HG02973 (cell line): ENCODE results near the gene PDPK1.

Experiments
- ATAC-seq: cut with Tn5 transposase; IDR thresholded peaks from one replicate; pipeline ENCODE4 v1.9.1; 2021; ENCODE audit warnings: moderate library complexity; ENCODE audit not compliant: unreplicated experiment

The PDPK1 gene

DNA sequence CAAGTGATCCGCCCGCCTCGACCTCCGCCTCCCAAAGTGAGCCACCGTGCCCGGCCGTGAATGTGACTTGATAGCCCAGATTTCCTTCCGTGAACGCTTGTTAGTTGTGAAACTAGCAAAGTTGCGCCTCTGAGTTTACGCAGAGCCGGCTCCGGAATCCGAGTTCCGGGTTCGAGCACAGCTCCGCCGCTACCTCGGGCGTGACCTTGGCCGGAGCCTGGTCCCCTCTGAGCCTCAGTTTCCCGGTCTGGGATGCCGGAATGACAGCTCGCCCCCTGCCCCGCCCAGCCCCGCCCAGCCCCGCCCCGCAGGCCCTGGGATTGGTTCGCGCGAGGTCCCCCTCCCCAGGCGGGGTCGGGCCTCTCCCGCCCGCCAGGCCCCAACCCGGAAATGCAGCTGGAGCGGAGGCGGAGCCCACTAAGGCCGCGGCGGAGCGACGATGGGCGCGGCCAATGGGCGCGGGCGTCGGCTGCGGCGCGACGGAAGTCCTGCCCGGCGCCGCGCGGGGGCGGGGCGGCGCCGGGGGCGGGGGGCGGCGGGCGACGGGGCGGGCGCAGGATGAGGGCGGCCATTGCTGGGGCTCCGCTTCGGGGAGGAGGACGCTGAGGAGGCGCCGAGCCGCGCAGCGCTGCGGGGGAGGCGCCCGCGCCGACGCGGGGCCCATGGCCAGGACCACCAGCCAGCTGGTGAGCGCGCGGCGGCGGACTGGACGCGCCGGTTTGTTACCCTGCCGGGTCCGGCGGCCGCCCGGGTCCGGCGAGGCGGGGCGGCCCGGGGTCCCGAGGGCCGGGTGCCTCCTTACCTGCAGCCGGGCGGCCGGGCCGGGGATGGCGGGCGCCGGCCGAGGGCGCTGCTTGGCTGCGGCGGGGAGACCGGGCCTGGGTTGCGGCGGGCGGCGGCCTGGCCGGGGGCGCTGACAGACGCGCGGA lies at the start of gene PDPK1:
TSS of gene PDPK1 (plus strand) at position 571 of the 929 bp plus-strand sequence. CDS start at position 663, 92 bp downstream.
- peak; percentile 76 for ATAC-seq

DNA sequence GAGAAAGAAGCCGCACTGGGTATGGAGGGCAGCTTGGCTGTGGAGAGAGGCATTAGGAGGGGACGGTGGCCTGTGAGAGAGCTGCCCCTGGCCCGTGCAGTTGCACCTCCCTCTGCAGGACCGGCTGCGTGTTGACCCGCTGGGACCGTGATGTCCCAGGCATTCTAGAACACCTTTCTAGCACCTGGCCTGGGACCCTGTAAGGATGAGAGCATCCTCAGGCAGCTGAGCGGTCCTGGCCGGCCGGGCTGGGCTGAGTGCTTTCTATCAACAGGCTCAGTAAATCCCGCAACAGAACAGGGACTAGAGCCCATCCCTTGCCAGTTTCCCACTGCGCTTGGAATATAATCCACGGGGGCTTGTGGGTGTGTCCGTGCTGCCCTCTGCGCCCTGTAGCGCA lies 48.2 kb upstream of the PDPK1 start:
- no peak for ATAC-seq

DNA sequence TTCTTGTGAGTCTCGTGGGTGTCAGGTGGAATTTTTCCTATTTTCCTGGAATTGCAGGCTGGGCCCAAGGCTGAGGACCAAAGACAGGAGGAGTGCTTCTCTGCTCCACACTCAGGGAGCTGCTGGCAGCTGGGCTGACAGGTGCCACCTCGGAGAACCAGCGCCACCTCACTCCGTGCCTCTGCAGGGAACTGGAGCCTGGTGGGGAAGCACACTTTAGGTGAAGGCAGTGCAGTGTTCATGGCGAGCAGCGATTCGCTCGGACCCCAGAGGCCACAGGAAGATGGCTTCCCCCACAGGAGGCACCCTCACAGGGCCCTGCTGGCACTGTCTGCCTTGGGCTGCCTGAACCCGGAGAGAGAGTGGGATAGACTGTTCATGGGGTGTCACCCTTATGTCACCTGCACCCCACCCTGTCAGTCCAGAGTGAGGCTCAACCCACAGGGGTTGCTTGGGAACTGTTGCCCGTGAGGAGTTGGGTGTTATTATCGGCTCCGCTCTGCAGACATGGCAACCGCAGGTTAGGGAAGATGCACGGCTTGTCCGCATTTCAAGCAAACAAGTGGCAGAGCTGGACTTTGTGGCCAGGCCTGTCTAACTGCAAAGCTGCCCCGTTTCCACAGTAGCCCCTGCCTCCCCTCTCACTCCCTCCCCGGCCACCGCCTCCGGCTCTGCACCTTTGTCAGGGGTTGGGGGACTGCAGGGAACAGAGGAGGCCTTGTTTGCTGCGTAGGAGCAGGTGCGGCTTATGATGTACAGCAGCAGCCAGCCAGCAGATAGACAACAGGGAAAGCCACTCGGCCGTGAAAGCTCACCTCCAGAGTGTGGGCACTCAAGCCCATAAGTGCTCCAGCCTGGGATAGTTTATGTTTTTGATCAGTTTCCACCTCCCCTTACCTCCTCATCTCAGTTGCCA lies 47.4 kb upstream of the PDPK1 start:
- no peak for ATAC-seq

- ATAC-seq = no peak
Observed at GRCh38 chr16:2492292-2492691, 45.5 kb upstream of the PDPK1 start.

DNA sequence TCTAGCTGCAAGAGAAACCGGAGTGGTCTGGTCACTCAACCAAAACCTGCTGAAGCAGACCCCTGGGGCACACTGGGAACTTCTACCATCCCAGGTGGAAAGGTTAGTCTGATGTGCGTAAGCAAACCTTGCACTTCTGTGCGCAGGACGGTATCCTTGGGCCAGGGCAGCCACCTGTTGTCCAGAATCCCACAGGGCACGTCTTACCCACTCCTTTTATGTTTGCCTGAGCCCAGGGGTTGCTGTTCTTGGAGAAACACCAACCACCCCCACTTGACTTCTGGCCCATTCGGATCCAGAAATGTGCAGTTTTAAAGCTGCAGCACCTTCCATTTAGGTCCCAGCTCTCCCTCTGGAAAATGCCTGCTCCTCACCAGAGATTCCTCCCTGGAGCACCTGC lies 44.2 kb upstream of the PDPK1 start:
- no peak for ATAC-seq

GRCh38 chr16:2494616-2495015 lies 43.2 kb upstream of the PDPK1 start:
- ATAC-seq = no peak

GRCh38 chr16:2495041-2495440 lies 42.8 kb upstream of the PDPK1 start:
- no peak for ATAC-seq

GRCh38 chr16:2496223-2497115 lies 41.4 kb upstream of the PDPK1 start:
- no peak for ATAC-seq

DNA sequence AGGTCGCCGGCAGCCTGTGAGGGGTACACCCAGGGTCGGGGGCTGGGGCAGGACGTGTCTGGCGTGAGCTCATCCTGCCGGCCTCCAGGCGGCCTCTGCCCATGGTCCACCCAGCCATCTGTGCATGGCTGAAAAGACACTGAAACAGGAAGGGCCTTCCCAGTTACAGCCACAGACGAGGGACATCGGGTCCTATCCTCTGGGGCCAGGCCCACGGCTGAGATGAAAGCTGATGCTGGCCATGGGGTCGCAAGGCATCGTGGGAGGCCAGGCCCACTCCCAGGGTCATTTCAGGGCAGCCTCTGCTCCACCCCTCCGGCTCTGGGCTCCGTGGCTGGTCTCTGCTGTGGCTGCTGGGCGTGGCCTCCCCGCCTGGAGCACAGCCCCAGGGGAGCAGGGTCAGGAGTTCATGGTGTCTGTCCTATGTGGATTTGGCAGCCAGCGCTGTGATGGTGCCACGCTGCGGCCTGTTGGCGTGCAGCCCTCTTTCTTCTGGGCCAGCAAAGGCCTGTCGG lies 40.6 kb upstream of the PDPK1 start:
- no peak for ATAC-seq

DNA sequence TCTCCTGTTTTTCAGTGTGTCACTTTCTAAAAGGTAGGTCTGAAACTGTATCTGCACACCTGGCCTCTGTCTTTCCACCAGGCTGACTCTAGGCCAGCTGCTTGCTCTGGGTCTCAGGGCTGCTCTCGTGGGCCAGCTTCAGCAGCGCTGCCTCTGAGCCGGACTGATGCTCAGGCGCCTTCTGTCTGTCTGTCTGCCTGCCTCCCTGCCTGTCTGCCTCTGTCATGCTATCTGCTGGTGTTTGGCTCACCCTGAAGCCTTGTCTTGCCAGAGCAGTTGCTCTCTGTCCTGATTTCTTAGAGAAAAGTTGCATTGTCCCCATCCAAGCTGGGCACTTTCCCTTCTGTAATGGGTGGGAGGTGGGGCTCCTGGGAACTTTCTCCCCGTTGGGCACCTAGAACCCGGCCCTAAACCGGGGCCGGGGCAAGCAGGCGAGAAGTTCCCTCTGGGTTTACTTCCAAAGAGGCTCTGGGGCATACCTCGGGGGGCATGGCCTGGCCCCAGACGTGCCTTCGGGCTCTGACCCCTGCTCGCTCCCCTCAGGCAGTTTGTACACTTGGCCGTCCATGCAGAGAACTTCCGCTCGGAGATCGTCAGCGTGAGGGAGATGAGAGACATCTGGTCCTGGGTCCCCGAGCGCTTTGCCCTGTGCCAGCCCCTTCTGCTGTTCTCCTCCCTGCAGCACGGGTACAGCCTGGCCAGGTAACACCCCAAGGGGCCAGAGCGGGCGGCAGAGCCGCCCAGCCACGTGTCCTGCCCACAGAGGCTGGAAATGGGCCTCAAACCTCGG lies 39.9 kb upstream of the PDPK1 start:
- ATAC-seq = no peak

DNA sequence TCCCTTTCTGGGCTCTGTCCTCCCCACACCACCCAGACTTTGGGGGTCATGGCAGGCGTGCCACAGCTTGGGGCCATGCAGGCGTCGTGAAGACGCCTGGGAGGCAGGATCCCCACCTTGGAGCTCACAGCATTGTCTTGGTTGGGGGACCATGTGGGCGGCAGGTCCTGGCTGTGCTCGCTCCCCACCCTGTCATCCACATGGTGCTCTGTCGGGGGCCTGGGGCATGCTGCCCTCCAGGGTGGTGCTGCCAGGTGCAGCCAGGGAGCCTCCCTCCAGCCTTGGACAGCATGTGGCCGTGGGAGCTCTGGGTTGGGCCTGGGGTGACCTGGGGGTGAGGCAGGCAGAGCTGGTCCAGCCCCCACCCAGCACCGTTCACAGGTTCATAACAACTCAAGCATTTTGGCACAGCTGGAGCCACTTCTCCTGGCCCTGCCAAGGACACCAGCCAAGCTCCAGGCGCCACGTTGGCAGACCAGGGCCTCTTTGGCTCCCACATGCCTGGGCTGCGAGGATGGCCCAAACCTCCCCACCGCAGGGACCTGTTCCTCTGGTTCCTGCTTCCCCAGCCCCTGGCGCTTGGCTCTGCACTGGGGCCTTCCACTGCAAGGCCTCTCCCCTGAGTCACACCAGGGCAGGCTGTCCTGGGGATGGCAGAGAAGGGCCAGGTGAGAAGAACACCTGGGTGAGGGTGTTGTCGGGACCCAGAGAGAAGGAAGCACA lies 39.1 kb upstream of the PDPK1 start:
- no peak for ATAC-seq

- no peak for ATAC-seq
Observed at GRCh38 chr16:2499454-2499853, 38.4 kb upstream of the PDPK1 start.

DNA sequence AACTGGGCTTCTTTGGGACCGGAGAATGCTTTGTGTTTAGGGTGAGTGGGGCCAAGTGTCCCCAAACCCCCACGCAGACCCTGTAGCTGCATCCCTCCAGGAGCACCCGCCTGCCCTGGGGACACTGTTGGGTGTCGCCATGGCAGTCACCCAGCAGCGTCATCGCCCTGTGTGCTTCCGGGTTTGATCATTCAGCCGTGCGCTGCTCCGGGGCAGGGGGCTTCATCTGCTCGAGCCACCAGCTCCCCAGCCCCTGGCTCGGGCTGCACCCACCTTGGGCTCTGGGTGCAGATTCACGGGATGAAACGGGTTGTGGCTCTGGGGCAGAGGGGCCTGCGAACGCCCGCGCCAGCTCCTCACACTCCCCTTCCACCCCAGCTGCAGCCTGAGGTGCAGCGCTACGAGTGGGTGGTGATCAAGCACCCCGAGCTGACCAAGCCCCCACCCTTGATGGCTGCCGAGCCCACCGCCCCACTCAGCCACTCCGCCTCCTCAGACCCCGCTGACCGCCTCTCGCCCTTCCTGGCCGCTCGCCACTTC lies 37.9 kb upstream of the PDPK1 start:
- ATAC-seq = no peak

DNA sequence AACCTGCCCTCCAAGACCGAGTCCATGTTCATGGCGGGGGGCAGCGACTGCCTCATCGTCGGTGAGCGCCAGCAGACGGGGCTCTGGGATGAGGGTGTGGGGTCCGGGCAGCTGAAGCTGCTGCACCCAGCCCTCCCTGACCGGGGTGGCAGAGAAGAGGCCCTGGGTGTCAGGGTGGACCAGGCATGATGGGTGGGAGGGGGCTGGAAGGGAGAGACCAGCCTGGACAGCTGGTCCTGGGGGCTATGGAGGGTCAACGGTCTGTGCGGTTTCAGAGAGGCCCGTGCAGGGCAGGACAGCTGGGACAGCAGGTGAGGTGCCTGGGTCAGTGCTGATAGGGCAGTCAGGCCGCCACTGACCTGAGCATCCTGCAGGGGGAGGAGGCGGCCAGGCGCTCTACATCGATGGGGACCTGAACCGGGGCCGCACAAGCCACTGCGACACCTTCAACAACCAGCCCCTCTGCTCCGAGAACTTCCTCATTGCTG lies 37.3 kb upstream of the PDPK1 start:
- no peak for ATAC-seq

DNA sequence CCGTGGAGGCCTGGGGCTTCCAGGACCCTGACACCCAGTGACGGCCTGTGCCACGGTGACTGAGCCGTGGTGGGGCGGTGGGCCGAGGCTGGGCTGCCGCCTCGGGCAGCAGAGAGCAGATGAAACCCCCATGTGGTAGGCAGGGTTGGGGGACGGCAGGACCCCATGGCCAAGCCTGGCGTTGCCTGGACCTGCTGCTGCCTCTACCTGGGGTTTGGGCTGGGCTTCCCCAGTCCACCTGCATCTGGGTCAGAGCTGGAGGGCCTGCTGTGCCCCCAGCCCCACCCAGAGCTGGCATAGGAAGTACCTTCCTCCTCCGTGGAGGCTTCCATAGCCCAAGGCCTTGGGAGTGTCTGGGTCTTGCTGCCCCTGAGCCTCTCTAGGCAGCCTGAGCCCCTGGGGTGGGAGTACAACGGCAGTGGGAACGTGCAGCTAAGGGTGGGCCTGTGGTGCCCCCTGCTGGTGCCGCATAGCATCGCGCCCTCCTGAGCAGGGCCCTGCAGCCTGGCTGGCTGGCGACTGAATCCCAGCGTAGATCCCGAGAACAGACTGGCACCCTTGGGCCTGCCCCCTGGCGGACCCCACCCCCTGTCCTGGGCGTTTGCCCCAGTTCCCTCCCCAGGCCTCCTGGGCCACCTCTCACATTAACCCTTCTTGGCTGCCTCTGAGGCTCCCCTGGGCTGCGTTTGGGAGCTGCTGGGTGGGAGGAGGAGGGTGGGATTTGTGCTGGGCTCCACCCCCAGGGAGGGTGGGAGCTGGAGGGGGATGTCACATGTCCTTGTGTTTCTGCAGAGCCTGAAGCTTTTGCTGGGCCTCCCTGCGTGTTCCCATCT lies 36.7 kb upstream of the PDPK1 start:
- ATAC-seq = no peak

- no peak for ATAC-seq
Observed at GRCh38 chr16:2501946-2502895, 35.6 kb upstream of the PDPK1 start.

GRCh38 chr16:2505695-2506094 lies 32.1 kb upstream of the PDPK1 start:
- ATAC-seq = no peak
